GM19395 (cell line): ENCODE results near the gene NKAIN2.
"Not testable (repeated sequence)": the region's sequence is repeated elsewhere in the genome, so short reads cannot be mapped to it uniquely, and the experiment has no call there.

ENCODE experiments used
- ATAC-seq: cut with Tn5 transposase; IDR thresholded peaks from one replicate; pipeline ENCODE4 v1.9.1; 2021; ENCODE audit warnings: mild to moderate bottlenecking, moderate library complexity; ENCODE audit not compliant: unreplicated experiment

NKAIN2 gene

GRCh38 chr6:123956492-123957139, 153.0 kb downstream of the NKAIN2 start:
- ATAC-seq: no peak

GRCh38 chr6:123962508-123962907, 158.8 kb downstream of the NKAIN2 start:
- ATAC-seq: no peak

- ATAC-seq: no peak
Observed at GRCh38 chr6:123965894-123966293, 162.2 kb downstream of the NKAIN2 start.

- no peak for ATAC-seq
Observed at GRCh38 chr6:123966618-123967017, 163.0 kb downstream of the NKAIN2 start.

GRCh38 chr6:123967905-123968304, 164.2 kb downstream of the NKAIN2 start:
- no peak for ATAC-seq

- ATAC-seq: no peak
Observed at GRCh38 chr6:123972600-123973294, 169.1 kb downstream of the NKAIN2 start.

GRCh38 chr6:123980311-123980710, 176.6 kb downstream of the NKAIN2 start:
- no peak for ATAC-seq

- peak; percentile 66 for ATAC-seq
Observed at GRCh38 chr6:123986938-123987337, 183.3 kb downstream of the NKAIN2 start.

- not testable (repeated sequence) for ATAC-seq
Observed at GRCh38 chr6:123989918-123990317, 186.3 kb downstream of the NKAIN2 start.

GRCh38 chr6:123990376-123990775, 186.7 kb downstream of the NKAIN2 start:
- no peak for ATAC-seq

GRCh38 chr6:123994168-123994567, 190.5 kb downstream of the NKAIN2 start:
- ATAC-seq: no peak

- no peak for ATAC-seq
Observed at GRCh38 chr6:123994891-123995635, 191.4 kb downstream of the NKAIN2 start.

- ATAC-seq: no peak
Observed at GRCh38 chr6:123997223-123997622, 193.6 kb downstream of the NKAIN2 start.

- no peak for ATAC-seq
Observed at GRCh38 chr6:124002377-124003081, 198.9 kb downstream of the NKAIN2 start.

GRCh38 chr6:124007266-124007665, 203.6 kb downstream of the NKAIN2 start:
- no peak for ATAC-seq

- no peak for ATAC-seq
Observed at GRCh38 chr6:124008000-124008987, 204.6 kb downstream of the NKAIN2 start.

- ATAC-seq: no peak
Observed at GRCh38 chr6:124008988-124009765, 205.5 kb downstream of the NKAIN2 start.

GRCh38 chr6:124010574-124010973, 206.9 kb downstream of the NKAIN2 start:
- ATAC-seq: peak; percentile 48

GRCh38 chr6:124011180-124011579, 207.5 kb downstream of the NKAIN2 start:
- no peak for ATAC-seq
